Body of pancreas (tissue), 4 donors: ENCODE results near the gene TBC1D24.

Experiments
- POLR2A ChIP-seq, 3 donors: fragments of 450-650 bp; IDR thresholded peaks; one replicate each; pipeline ENCODE4 v1.6.1; 2016; ENCODE audit warnings: antibody characterized with exemption in 3 of 3, mild to moderate bottlenecking in 2 of 3
- TF ChIP-seq, protein P1 (sequence below), 7 experiments: fragments of 450-650 bp in 4 of 7; fragments of 200-600 bp in 3 of 7; sonication (generic) in 3 of 7; IDR thresholded peaks; one replicate each; pipeline ENCODE4 v1.5.1; 2016 to 2019; ENCODE audit warnings: antibody characterized with exemption in 7 of 7

DNA sequence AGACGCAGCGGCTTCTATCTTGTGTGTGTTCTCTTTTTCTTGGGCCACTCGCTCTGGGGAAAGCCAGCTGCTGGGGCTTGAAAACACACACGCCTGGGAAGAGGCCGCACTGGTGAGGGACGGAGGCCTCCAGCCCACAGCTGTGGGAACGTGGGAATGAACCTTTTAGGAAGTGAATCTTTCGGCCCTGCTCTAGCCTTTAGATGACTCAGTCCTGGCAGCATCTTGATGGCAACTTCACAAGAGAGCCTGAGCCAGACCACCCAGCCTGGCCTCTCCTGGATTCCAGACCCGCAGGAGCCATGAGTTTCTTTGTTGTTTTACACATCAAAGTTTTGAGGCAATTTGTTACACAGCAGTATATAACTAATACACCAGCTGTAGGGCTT, 60.7 kb downstream of the TBC1D24 start:
- TF ChIP-seq POLR2A (IDR thresholded peaks at IDR 0.05): no peak
- TF ChIP-seq, protein P1, sequence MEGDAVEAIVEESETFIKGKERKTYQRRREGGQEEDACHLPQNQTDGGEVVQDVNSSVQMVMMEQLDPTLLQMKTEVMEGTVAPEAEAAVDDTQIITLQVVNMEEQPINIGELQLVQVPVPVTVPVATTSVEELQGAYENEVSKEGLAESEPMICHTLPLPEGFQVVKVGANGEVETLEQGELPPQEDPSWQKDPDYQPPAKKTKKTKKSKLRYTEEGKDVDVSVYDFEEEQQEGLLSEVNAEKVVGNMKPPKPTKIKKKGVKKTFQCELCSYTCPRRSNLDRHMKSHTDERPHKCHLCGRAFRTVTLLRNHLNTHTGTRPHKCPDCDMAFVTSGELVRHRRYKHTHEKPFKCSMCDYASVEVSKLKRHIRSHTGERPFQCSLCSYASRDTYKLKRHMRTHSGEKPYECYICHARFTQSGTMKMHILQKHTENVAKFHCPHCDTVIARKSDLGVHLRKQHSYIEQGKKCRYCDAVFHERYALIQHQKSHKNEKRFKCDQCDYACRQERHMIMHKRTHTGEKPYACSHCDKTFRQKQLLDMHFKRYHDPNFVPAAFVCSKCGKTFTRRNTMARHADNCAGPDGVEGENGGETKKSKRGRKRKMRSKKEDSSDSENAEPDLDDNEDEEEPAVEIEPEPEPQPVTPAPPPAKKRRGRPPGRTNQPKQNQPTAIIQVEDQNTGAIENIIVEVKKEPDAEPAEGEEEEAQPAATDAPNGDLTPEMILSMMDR (IDR thresholded peaks at IDR 0.05): no peak
